CD4-positive, alpha-beta T cell (primary cell): ENCODE measurements around the gene PIEZO1. TPM values are rescaled to one million over a fixed set of nuclear protein-coding genes. Genes with fewer than 3 reads are reported as not detected.
A peak's percentile ranks its signal among the peaks of the same experiment; 100 is the strongest.

Experiments
- ATAC-seq: fragments of 200-7000 bp; cut with Tn5 transposase; one replicate; pipeline ENCODE4 v1.10.0; 2022; ENCODE audit warnings: mild to moderate bottlenecking; ENCODE audit not compliant: poor library complexity
- CTCF ChIA-PET: fragments of 350-600 bp; sonication (Branson Sonifier 250); formaldehyde crosslinking; loops from one replicate; lab custom pipeline; 2021; ENCODE audit warnings: antibody characterized with exemption, inconsistent platforms; lab: Charles Lee
- POLR2A ChIA-PET: fragments of 350-600 bp; sonication (Branson Sonifier 250); formaldehyde crosslinking; loops from one replicate; lab custom pipeline; 2021; ENCODE audit warnings: antibody characterized with exemption, inconsistent platforms; lab: Charles Lee
- DNase-seq, 14 experiments: peaks; one replicate each; pipeline ENCODE4 v3.0.0-alpha.2; 2013 to 2020; ENCODE audit warnings: mixed read lengths in 2 of 14
- H3K27ac ChIP-seq, 2 donors: one replicate each; pipeline versions ENCODE4 v1.5.1 to v1.7.0; 2013; ENCODE audit warnings: low read length in 2 of 2, low read depth in 1 of 2, mild to moderate bottlenecking in 1 of 2
- H3K27me3 ChIP-seq, 2 experiments: 1 replicate in 1 of 2; 2 replicates in 1 of 2; pipeline versions ENCODE4 v1.6.1 to v1.7.0; 2013; ENCODE audit warnings: low read length in 2 of 2, control low read depth in 1 of 2, mild to moderate bottlenecking in 1 of 2, moderate library complexity in 1 of 2; ENCODE audit not compliant: insufficient read depth in 2 of 2, control insufficient read depth in 1 of 2
- H3K36me3 ChIP-seq: one replicate; pipeline ENCODE4 v1.6.1; 2013; ENCODE audit warnings: low read length, control low read depth; ENCODE audit not compliant: insufficient read depth
- H3K4me1 ChIP-seq: one replicate; pipeline ENCODE4 v1.6.1; 2013; ENCODE audit warnings: low read length, control low read depth; ENCODE audit not compliant: insufficient read depth
- H3K4me3 ChIP-seq: one replicate; pipeline ENCODE4 v1.5.1; 2013; ENCODE audit warnings: mild to moderate bottlenecking, low read length, moderate library complexity
- H3K9me3 ChIP-seq, 2 experiments: 1 replicate in 1 of 2; 2 replicates in 1 of 2; pipeline versions ENCODE4 v1.6.1 to v1.7.0; 2013; ENCODE audit warnings: low read length in 2 of 2, mild to moderate bottlenecking in 2 of 2, control low read depth in 1 of 2, moderate library complexity in 1 of 2; ENCODE audit not compliant: control insufficient read depth in 1 of 2, insufficient read depth in 1 of 2
- H3K27ac Mint-ChIP-seq: one replicate; pipeline ENCODE4 v1.8.0; 2020; ENCODE audit warnings: mixed read lengths
- H3K27me3 Mint-ChIP-seq: one replicate; pipeline ENCODE4 v1.8.0; 2021; ENCODE audit warnings: mixed read lengths
- H3K36me3 Mint-ChIP-seq: one replicate; pipeline ENCODE4 v1.8.0; 2021; ENCODE audit warnings: low read depth, mixed read lengths
- H3K4me1 Mint-ChIP-seq: one replicate; pipeline ENCODE4 v1.8.0; 2021; ENCODE audit warnings: low read depth, mixed read lengths
- H3K4me3 Mint-ChIP-seq: one replicate; pipeline ENCODE4 v1.8.0; 2020; ENCODE audit warnings: mild to moderate bottlenecking, mixed read lengths
- H3K9me3 Mint-ChIP-seq: one replicate; pipeline ENCODE4 v1.8.0; 2020; ENCODE audit warnings: mixed read lengths
- CTCF ChIP-seq: fragments of 200-600 bp; IDR thresholded peaks from one replicate; pipeline ENCODE4 v1.8.0; 2022; ENCODE audit warnings: antibody characterized with exemption, mild to moderate bottlenecking
- intact Hi-C, 2 experiments: fragments of 100-400 bp; cut with DNase I in 1 of 2; cut with micrococcal nuclease in 1 of 2; formaldehyde crosslinking; loops; one replicate each; pipeline versions ENCODE4 v1.15.1 to v1.9.0; 2023 to 2025; cut with DNase I, micrococcal nuclease
- total RNA-seq, 174 experiments: library from RNA in 2 of 174; stranded (reverse) in 2 of 174; gene quantifications; one replicate each; pipeline ENCODE4 v1.2.3 and lab custom pipeline; 2021 to 2026

Gene PIEZO1
- total RNA-seq, 2 experiments from 2014 or later, result 142 to 146 TPM

GRCh38 chr16:88759245-88759975, 25.6 kb downstream of the PIEZO1 start:
- DNase-seq (peak; percentile 28 to 80 (median 60)), ATAC-seq (peak; percentile 97)
- intact Hi-C loops, result no loop called here
- H3K9me3 ChIP-seq, result peaks cover 0 to 10% of the 10 kb centered on the region in 2 experiments
- POLR2A ChIA-PET, result interaction anchor here (1.2 to 2.2 kb wide), 4 partner anchors 12 to 59 kb away, joined by 4 to 14 read pairs (median 6); no protein-coding TSS in a partner anchor
- H3K4me3 ChIP-seq, result no peak overlapping the region
- peaks cover 13% of the 10 kb centered on the region for H3K4me1 Mint-ChIP-seq
- no peaks in the 10 kb centered on the region for H3K9me3 Mint-ChIP-seq
- H3K36me3 ChIP-seq, result peaks cover 20% of the 10 kb centered on the region
- no peaks in the 10 kb centered on the region for H3K27me3 Mint-ChIP-seq
- H3K27me3 ChIP-seq, result no peaks in the 10 kb centered on the region
- peaks cover 86% of the 10 kb centered on the region for H3K4me1 ChIP-seq
- TF ChIP-seq CTCF, result no peak
- H3K27ac ChIP-seq, result peak overlapping the region; percentile 3 to 46
- CTCF ChIA-PET, result interaction anchor here (1.0 to 1.6 kb wide), 4 partner anchors 13 to 98 kb away, joined by 3 to 4 read pairs (median 4); no protein-coding TSS in a partner anchor
- H3K4me3 Mint-ChIP-seq, result peak overlapping the region; percentile 77
- H3K27ac Mint-ChIP-seq, result peak overlapping the region; percentile 89
- H3K36me3 Mint-ChIP-seq, result peaks cover 5% of the 10 kb centered on the region

- peaks cover 90% of the 10 kb centered on the region for H3K4me1 ChIP-seq
- POLR2A ChIA-PET, result interaction anchor here (1.2 to 2.2 kb wide), 4 partner anchors 12 to 59 kb away, joined by 4 to 14 read pairs (median 6); no protein-coding TSS in a partner anchor
- Mint-ChIP-seq H3K27me3 (no peaks in the 10 kb centered on the region), H3K36me3 (peaks cover 5% of the 10 kb centered on the region), H3K9me3 (no peaks in the 10 kb centered on the region), H3K4me1 (peaks cover 13% of the 10 kb centered on the region), H3K4me3 (no peak overlapping the region), H3K27ac (peak overlapping the region; percentile 89)
- ATAC-seq, result no peak
- no peak for TF ChIP-seq CTCF
- no peak overlapping the region for H3K4me3 ChIP-seq
- peaks cover 18% of the 10 kb centered on the region for H3K36me3 ChIP-seq
- H3K9me3 ChIP-seq, result peaks cover 0 to 10% of the 10 kb centered on the region in 2 experiments
- intact Hi-C loops, result no loop called here
- CTCF ChIA-PET, result interaction anchor here (1.0 to 1.6 kb wide), 4 partner anchors 12 to 99 kb away, joined by 3 to 4 read pairs (median 4); no protein-coding TSS in a partner anchor
- H3K27ac ChIP-seq, result peak overlapping the region; percentile 3 to 46
- no peaks in the 10 kb centered on the region for H3K27me3 ChIP-seq
- no peak for DNase-seq
These were observed 26.1 kb downstream of the PIEZO1 start for GRCh38 chr16:88758944-88759244.

GRCh38 chr16:88758227-88758943, 26.6 kb downstream of the PIEZO1 start:
- Histone ChIP-seq H3K36me3 (peaks cover 18% of the 10 kb centered on the region), H3K4me1 (peaks cover 92% of the 10 kb centered on the region), H3K27ac (peak overlapping the region in 1 of 2 donors; percentile 3), H3K9me3 (peaks cover 0 to 10% of the 10 kb centered on the region in 2 experiments), H3K4me3 (no peak overlapping the region), H3K27me3 (no peaks in the 10 kb centered on the region)
- Mint-ChIP-seq H3K9me3 (no peaks in the 10 kb centered on the region), H3K4me3 (no peak overlapping the region), H3K27ac (no peak overlapping the region), H3K4me1 (peaks cover 16% of the 10 kb centered on the region), H3K27me3 (no peaks in the 10 kb centered on the region), H3K36me3 (peaks cover 5% of the 10 kb centered on the region)
- intact Hi-C loops, result no loop called here
- POLR2A ChIA-PET, result interaction anchor here (1.2 to 2.2 kb wide), 3 partner anchors 13 to 23 kb away, joined by 6 to 14 read pairs (median 7); no protein-coding TSS in a partner anchor
- no peak for TF ChIP-seq CTCF
- no peak for DNase-seq
- CTCF ChIA-PET, result interaction anchor here (1.0 to 1.8 kb wide), 5 partner anchors 12 to 99 kb away, joined by 3 to 5 read pairs (median 4); no protein-coding TSS in a partner anchor
- ATAC-seq, result no peak
